OCI-LY7 (cell line): ENCODE data around the gene EFNA5.

Experiments
- EZH2phosphoT487 ChIP-seq: fragments of 200-600 bp; sonication (generic); IDR thresholded peaks from 2 replicates; pipeline ENCODE4 v1.6.1; 2018; ENCODE audit warnings: low read depth, borderline replicate concordance, mild to moderate bottlenecking, mixed run types, antibody characterized with exemption, low read length, moderate library complexity, mixed read lengths
- TF ChIP-seq, protein P1 (sequence below): fragments of 200-600 bp; sonication (generic); conservative IDR thresholded peaks from 2 replicates; pipeline ENCODE4 v1.5.1; 2014; ENCODE audit warnings: mild to moderate bottlenecking, antibody characterized with exemption, low read length, moderate library complexity, mixed read lengths

GRCh38 chr5:107646418-107646817 lies 24.3 kb downstream of the EFNA5 start:
- TF ChIP-seq, protein P1, sequence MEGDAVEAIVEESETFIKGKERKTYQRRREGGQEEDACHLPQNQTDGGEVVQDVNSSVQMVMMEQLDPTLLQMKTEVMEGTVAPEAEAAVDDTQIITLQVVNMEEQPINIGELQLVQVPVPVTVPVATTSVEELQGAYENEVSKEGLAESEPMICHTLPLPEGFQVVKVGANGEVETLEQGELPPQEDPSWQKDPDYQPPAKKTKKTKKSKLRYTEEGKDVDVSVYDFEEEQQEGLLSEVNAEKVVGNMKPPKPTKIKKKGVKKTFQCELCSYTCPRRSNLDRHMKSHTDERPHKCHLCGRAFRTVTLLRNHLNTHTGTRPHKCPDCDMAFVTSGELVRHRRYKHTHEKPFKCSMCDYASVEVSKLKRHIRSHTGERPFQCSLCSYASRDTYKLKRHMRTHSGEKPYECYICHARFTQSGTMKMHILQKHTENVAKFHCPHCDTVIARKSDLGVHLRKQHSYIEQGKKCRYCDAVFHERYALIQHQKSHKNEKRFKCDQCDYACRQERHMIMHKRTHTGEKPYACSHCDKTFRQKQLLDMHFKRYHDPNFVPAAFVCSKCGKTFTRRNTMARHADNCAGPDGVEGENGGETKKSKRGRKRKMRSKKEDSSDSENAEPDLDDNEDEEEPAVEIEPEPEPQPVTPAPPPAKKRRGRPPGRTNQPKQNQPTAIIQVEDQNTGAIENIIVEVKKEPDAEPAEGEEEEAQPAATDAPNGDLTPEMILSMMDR = no peak
- TF ChIP-seq EZH2phosphoT487 = no peak
